ENCODE measurements around the gene SMU1.

GRCh38 chr9:33112094-33112493 lies 35.6 kb upstream of the SMU1 start:
- TF ChIP-seq CTCF (IDR thresholded peaks at IDR 0.05), result no peak
- TF ChIP-seq POLR2A (IDR thresholded peaks at IDR 0.05), result no peak
